ENCODE data around the gene GOLGA3. TPM values are rescaled to one million over a fixed set of nuclear protein-coding genes. Genes with fewer than 3 reads are reported as not detected.

The GOLGA3 gene
- polyA plus RNA-seq, 1 donor (not counting 4 experiments of a cell fraction or from before 2014, with no cell fraction given), result 11.0 TPM

- Histone ChIP-seq H3K36me3 (ENCODE audit: control insufficient read depth in 2 of 2, extremely low read depth in 1 of 2, insufficient read depth in 2 of 2, low read length in 2 of 2) (peaks cover 28 to 41% of the 10 kb centered on the region in 2 experiments), H3K27me3 (ENCODE audit: control insufficient read depth, extremely low read depth, insufficient read depth, low read length) (no peaks in the 10 kb centered on the region), H2AFZ (ENCODE audit: control insufficient read depth, low read length) (no peak overlapping the region), H3K4me1 (ENCODE audit: control insufficient read depth, extremely low read depth, insufficient read depth, low read length) (no peaks in the 10 kb centered on the region), H3K9me3 (ENCODE audit: control insufficient read depth, low read depth, low read length) (no peaks in the 10 kb centered on the region), H4K20me1 (ENCODE audit: control insufficient read depth, extremely low read depth, insufficient read depth, low read length) (no peaks in the 10 kb centered on the region), H3K4me3 (ENCODE audit: control insufficient read depth in 2 of 3, extremely low read depth in 1 of 3, insufficient read depth in 2 of 3, low read depth in 1 of 3, low read length in 3 of 3) (no peak overlapping the region), H3K9me1 (ENCODE audit: control insufficient read depth, extremely low read depth, insufficient read depth, low read length) (no peaks in the 10 kb centered on the region), H3K9ac (ENCODE audit: control insufficient read depth, extremely low read depth, insufficient read depth, low read length) (no peak overlapping the region), H3K4me2 (ENCODE audit: control insufficient read depth, extremely low read depth, insufficient read depth, low read depth, low read length) (no peak overlapping the region), H3K79me2 (ENCODE audit: control insufficient read depth, insufficient read depth, low read length) (no peaks in the 10 kb centered on the region), H3K27ac (ENCODE audit: control insufficient read depth, insufficient read depth, low read length) (no peak overlapping the region)
- dilution Hi-C loops (cut with MboI; ENCODE audit: extremely low pct_ligation_motif_present, low sequenced_read_pairs), result no loop called here
- DNase-seq (ENCODE audit: low read depth, low spot score) (no peak), FAIRE-seq (no peak)
- TF ChIP-seq CTCF (optimal IDR thresholded peaks at IDR 0.05 in 1 of 3, IDR thresholded peaks at IDR 0.05 in 1 of 3, conservative IDR thresholded peaks at IDR 0.05 in 1 of 3; ENCODE audit: extremely low read depth in 1 of 3, insufficient read depth in 2 of 3, low read length in 3 of 3) (no peak), EZH2 (IDR thresholded peaks at IDR 0.05; ENCODE audit: low read length) (no peak)
These were observed 45.5 kb upstream of the GOLGA3 start for GRCh38 chr12:132874175-132874574.

GRCh38 chr12:132873724-132874123 lies 45.1 kb upstream of the GOLGA3 start:
- H3K36me3 ChIP-seq (ENCODE audit: control insufficient read depth in 2 of 2, extremely low read depth in 1 of 2, insufficient read depth in 2 of 2, low read length in 2 of 2), result peaks cover 29 to 41% of the 10 kb centered on the region in 2 experiments
- no peak overlapping the region for H3K9ac ChIP-seq (ENCODE audit: control insufficient read depth, extremely low read depth, insufficient read depth, low read length)
- H3K27me3 ChIP-seq (ENCODE audit: control insufficient read depth, extremely low read depth, insufficient read depth, low read length), result no peaks in the 10 kb centered on the region
- TF ChIP-seq CTCF (optimal IDR thresholded peaks at IDR 0.05 in 1 of 3, IDR thresholded peaks at IDR 0.05 in 1 of 3, conservative IDR thresholded peaks at IDR 0.05 in 1 of 3; ENCODE audit: extremely low read depth in 1 of 3, insufficient read depth in 2 of 3, low read length in 3 of 3), result no peak
- no peak for TF ChIP-seq EZH2 (IDR thresholded peaks at IDR 0.05; ENCODE audit: low read length)
- H3K9me3 ChIP-seq (ENCODE audit: control insufficient read depth, low read depth, low read length), result no peaks in the 10 kb centered on the region
- H3K4me3 ChIP-seq (ENCODE audit: control insufficient read depth in 2 of 3, extremely low read depth in 1 of 3, insufficient read depth in 2 of 3, low read depth in 1 of 3, low read length in 3 of 3), result no peak overlapping the region
- no peaks in the 10 kb centered on the region for H3K9me1 ChIP-seq (ENCODE audit: control insufficient read depth, extremely low read depth, insufficient read depth, low read length)
- no peak overlapping the region for H3K27ac ChIP-seq (ENCODE audit: control insufficient read depth, insufficient read depth, low read length)
- no peaks in the 10 kb centered on the region for H3K79me2 ChIP-seq (ENCODE audit: control insufficient read depth, insufficient read depth, low read length)
- dilution Hi-C loops (cut with MboI; ENCODE audit: extremely low pct_ligation_motif_present, low sequenced_read_pairs), result no loop called here
- FAIRE-seq, result no peak
- no peaks in the 10 kb centered on the region for H4K20me1 ChIP-seq (ENCODE audit: control insufficient read depth, extremely low read depth, insufficient read depth, low read length)
- DNase-seq (ENCODE audit: low read depth, low spot score), result no peak
- H3K4me1 ChIP-seq (ENCODE audit: control insufficient read depth, extremely low read depth, insufficient read depth, low read length), result no peaks in the 10 kb centered on the region
- no peak overlapping the region for H3K4me2 ChIP-seq (ENCODE audit: control insufficient read depth, extremely low read depth, insufficient read depth, low read depth, low read length)
- H2AFZ ChIP-seq (ENCODE audit: control insufficient read depth, low read length), result no peak overlapping the region

Data from keratinocyte (primary cell).